ENCODE data around the gene PPP5C. TPM values are rescaled to one million over a fixed set of nuclear protein-coding genes. Genes with fewer than 3 reads are reported as not detected.

The PPP5C gene
- total and polyA plus RNA-seq, 9 of the 15 experiments (the other 6 are each of a cell fraction or from before 2014, with no cell fraction given), result 1.9 to 166 (median 108) TPM

DNA sequence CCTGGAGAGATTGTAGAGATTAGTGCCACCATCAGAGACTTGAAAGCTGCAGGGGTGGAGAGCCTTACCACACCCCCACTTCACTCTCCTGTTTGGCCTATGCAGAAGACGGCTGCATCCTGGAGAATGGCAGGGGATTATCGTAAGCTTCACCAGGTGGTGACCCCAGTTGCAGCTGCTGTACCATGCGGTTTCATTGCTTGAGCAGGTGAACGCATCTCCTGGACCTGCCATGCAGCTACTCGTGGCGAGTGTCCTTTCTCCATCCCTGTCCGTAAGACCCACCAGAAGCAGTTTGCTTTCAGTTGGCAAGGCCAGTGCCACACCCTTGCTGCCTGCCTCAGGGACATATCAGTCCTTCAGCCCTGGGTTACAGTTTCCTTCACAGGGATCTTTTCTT is 21.2 kb downstream of the PPP5C start (continued):
- TF ChIP-seq, protein P1, sequence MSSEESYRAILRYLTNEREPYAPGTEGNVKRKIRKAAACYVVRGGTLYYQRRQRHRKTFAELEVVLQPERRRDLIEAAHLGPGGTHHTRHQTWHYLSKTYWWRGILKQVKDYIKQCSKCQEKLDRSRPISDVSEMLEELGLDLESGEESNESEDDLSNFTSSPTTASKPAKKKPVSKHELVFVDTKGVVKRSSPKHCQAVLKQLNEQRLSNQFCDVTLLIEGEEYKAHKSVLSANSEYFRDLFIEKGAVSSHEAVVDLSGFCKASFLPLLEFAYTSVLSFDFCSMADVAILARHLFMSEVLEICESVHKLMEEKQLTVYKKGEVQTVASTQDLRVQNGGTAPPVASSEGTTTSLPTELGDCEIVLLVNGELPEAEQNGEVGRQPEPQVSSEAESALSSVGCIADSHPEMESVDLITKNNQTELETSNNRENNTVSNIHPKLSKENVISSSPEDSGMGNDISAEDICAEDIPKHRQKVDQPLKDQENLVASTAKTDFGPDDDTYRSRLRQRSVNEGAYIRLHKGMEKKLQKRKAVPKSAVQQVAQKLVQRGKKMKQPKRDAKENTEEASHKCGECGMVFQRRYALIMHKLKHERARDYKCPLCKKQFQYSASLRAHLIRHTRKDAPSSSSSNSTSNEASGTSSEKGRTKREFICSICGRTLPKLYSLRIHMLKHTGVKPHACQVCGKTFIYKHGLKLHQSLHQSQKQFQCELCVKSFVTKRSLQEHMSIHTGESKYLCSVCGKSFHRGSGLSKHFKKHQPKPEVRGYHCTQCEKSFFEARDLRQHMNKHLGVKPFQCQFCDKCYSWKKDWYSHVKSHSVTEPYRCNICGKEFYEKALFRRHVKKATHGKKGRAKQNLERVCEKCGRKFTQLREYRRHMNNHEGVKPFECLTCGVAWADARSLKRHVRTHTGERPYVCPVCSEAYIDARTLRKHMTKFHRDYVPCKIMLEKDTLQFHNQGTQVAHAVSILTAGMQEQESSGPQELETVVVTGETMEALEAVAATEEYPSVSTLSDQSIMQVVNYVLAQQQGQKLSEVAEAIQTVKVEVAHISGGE (CRISPR knock-in tag; IDR thresholded peaks at IDR 0.05), result no peak
- TF ChIP-seq ZNF717 (CRISPR knock-in tag; IDR thresholded peaks at IDR 0.05) (no peak), HNRNPLL (IDR thresholded peaks at IDR 0.05; ENCODE audit: low read depth, low read length, poor library complexity, severe bottlenecking) (no peak), PML (IDR thresholded peaks at IDR 0.05; ENCODE audit: low read length) (no peak), ZNF282 (CRISPR knock-in tag; IDR thresholded peaks at IDR 0.05) (no peak), SMAD1 (IDR thresholded peaks at IDR 0.05; ENCODE audit: low read depth, low read length, partially characterized antibody) (no peak), NELFE (IDR thresholded peaks at IDR 0.05; ENCODE audit: insufficient read depth, insufficient read length) (no peak), NFE2 (IDR thresholded peaks at IDR 0.05; ENCODE audit: low read depth) (no peak), ZC3H8 (IDR thresholded peaks at IDR 0.05) (no peak), PCBP1 (IDR thresholded peaks at IDR 0.05; ENCODE audit: low read depth, low read length, poor library complexity, severe bottlenecking) (no peak), HDAC1 (IDR thresholded peaks at IDR 0.05) (no peak), RBM34 (IDR thresholded peaks at IDR 0.05; ENCODE audit: borderline replicate concordance, insufficient read depth, low read length) (no peak), FIP1L1 (IDR thresholded peaks at IDR 0.05; ENCODE audit: low read depth, low read length, poor library complexity, severe bottlenecking) (no peak), ZNF12 (CRISPR knock-in tag; IDR thresholded peaks at IDR 0.05) (no peak), BCLAF1 (IDR thresholded peaks at IDR 0.05; ENCODE audit: borderline replicate concordance in 1 of 2, control insufficient read depth in 1 of 2, low read depth in 2 of 2, low read length in 1 of 2) (no peak)
- TF ChIP-seq, protein P2, sequence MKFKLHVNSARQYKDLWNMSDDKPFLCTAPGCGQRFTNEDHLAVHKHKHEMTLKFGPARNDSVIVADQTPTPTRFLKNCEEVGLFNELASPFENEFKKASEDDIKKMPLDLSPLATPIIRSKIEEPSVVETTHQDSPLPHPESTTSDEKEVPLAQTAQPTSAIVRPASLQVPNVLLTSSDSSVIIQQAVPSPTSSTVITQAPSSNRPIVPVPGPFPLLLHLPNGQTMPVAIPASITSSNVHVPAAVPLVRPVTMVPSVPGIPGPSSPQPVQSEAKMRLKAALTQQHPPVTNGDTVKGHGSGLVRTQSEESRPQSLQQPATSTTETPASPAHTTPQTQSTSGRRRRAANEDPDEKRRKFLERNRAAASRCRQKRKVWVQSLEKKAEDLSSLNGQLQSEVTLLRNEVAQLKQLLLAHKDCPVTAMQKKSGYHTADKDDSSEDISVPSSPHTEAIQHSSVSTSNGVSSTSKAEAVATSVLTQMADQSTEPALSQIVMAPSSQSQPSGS (CRISPR knock-in tag; IDR thresholded peaks at IDR 0.05), result no peak
